ENCODE results near the gene TRERF1. TPM values are rescaled to one million over a fixed set of nuclear protein-coding genes. Genes with fewer than 3 reads are reported as not detected.

Gene TRERF1
- total RNA-seq, 4 donors from 2014 or later, result 2.5 to 8.0 (median 3.4) TPM

- no peak for TF ChIP-seq POLR2AphosphoS5 (IDR thresholded peaks at IDR 0.05)
- no peak for TF ChIP-seq EP300 (IDR thresholded peaks at IDR 0.05; ENCODE audit: low read depth)
- TF ChIP-seq CTCF (IDR thresholded peaks at IDR 0.05), result no peak
- TF ChIP-seq POLR2A (IDR thresholded peaks at IDR 0.05), result no peak
Observed at GRCh38 chr6:42276034-42276890, 175.5 kb downstream of the TRERF1 start.

GRCh38 chr6:42275376-42276033, 176.2 kb downstream of the TRERF1 start:
- TF ChIP-seq POLR2AphosphoS5 (IDR thresholded peaks at IDR 0.05), result no peak
- no peaks in the 10 kb centered on the region for H3K9me3 ChIP-seq
- no peaks in the 10 kb centered on the region for H3K27me3 ChIP-seq
- no peak overlapping the region for H3K4me3 ChIP-seq
- no peaks in the 10 kb centered on the region for H3K36me3 ChIP-seq
- no peak for DNase-seq
- intact Hi-C loops (cut with DNase I; ENCODE audit: low total_unique reads), result no loop called here
- H3K4me1 ChIP-seq, result peaks cover 13 to 31% (median 17%) of the 10 kb centered on the region in 4 donors
- in situ Hi-C loops (cut with MboI; ENCODE audit: low pct_ligation_motif_present in 1 of 4, low pct_unique_long_range_greater_than_20kb in 1 of 4, low sequenced_read_pairs in 3 of 4), result no loop called here
- WGBS, 2 donors (ENCODE audit: low coverage in 1 of 2), result 89 to 92% methylated on average over 10 to 12 of the region's 12 CpGs
- H3K27ac ChIP-seq, result peak overlapping the region; percentile 24 to 63 (median 46)

More at GRCh38 chr6:42276034-42276890, 175.5 kb downstream of the TRERF1 start:
- no peak for DNase-seq
- Histone ChIP-seq H3K9me3 (no peaks in the 10 kb centered on the region), H3K27me3 (no peaks in the 10 kb centered on the region), H3K36me3 (no peaks in the 10 kb centered on the region), H3K27ac (peak overlapping the region; percentile 24 to 63 (median 46)), H3K4me3 (no peak overlapping the region), H3K4me1 (peaks cover 17 to 38% (median 18%) of the 10 kb centered on the region in 4 donors)
- intact Hi-C loops (cut with DNase I; ENCODE audit: low total_unique reads), result no loop called here
- 50 to 74% methylated on average over 1 to 13 of the region's 13 CpGs for WGBS, 2 donors (ENCODE audit: low coverage in 1 of 2)
- in situ Hi-C loops (cut with MboI; ENCODE audit: low pct_ligation_motif_present in 1 of 4, low pct_unique_long_range_greater_than_20kb in 1 of 4, low sequenced_read_pairs in 3 of 4), result no loop called here

DNA sequence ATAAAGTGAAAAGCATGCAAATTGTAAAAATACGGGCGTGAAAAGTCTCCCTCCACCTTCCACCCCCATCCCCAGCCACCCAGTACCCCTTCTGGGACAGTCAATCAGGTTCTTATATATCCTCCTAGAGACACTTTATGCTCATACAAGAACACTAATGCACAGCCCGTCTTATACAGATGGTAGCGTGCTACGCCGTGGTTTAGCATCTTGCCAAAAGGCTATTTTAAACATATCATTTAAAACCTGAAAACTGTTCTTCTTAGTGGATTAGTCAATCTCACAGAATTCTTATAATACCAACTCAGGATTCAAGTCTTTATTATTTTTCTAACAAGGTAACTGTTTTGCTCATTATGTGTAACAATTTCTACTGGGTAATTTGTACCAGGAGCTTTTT, 176.8 kb downstream of the TRERF1 start:
- intact Hi-C loops (cut with DNase I; ENCODE audit: low total_unique reads), result no loop called here

More for the DNA sequence above, 176.8 kb downstream of the TRERF1 start:
- Histone ChIP-seq H3K27me3 (no peaks in the 10 kb centered on the region), H3K4me1 (peaks cover 9 to 25% (median 11%) of the 10 kb centered on the region in 4 donors), H3K9me3 (no peaks in the 10 kb centered on the region), H3K4me3 (no peak overlapping the region), H3K36me3 (no peaks in the 10 kb centered on the region), H3K27ac (no peak overlapping the region)
- WGBS, 2 donors (ENCODE audit: low coverage in 1 of 2), result 85 to 94% methylated on average over 6 of the region's 6 CpGs
- DNase-seq, result no peak
- TF ChIP-seq POLR2A (IDR thresholded peaks at IDR 0.05) (no peak), EP300 (IDR thresholded peaks at IDR 0.05; ENCODE audit: low read depth) (no peak), CTCF (IDR thresholded peaks at IDR 0.05) (no peak), POLR2AphosphoS5 (IDR thresholded peaks at IDR 0.05) (no peak)
- in situ Hi-C loops (cut with MboI; ENCODE audit: low pct_ligation_motif_present in 1 of 4, low pct_unique_long_range_greater_than_20kb in 1 of 4, low sequenced_read_pairs in 3 of 4), result loop anchor here (25.0 kb wide), 1 partner anchor 262 kb away; no protein-coding TSS in a partner anchor

Data from transverse colon (tissue), 4 donors.